Measurements from ENCODE around the gene KRT2. TPM values are rescaled to one million over a fixed set of nuclear protein-coding genes. Genes with fewer than 3 reads are reported as not detected.

The KRT2 gene
- total RNA-seq, 1 experiment from 2014 or later: not detected

- H3K27ac Mint-ChIP-seq (ENCODE audit: unreplicated experiment): no peak overlapping the region
- H3K4me1 Mint-ChIP-seq (ENCODE audit: low read depth, unreplicated experiment): no peaks in the 10 kb centered on the region
- no peak overlapping the region for H3K4me3 Mint-ChIP-seq (ENCODE audit: low read depth, unreplicated experiment)
Observed at GRCh38 chr12:52614381-52615207, 37.4 kb downstream of the KRT2 start.

DNA sequence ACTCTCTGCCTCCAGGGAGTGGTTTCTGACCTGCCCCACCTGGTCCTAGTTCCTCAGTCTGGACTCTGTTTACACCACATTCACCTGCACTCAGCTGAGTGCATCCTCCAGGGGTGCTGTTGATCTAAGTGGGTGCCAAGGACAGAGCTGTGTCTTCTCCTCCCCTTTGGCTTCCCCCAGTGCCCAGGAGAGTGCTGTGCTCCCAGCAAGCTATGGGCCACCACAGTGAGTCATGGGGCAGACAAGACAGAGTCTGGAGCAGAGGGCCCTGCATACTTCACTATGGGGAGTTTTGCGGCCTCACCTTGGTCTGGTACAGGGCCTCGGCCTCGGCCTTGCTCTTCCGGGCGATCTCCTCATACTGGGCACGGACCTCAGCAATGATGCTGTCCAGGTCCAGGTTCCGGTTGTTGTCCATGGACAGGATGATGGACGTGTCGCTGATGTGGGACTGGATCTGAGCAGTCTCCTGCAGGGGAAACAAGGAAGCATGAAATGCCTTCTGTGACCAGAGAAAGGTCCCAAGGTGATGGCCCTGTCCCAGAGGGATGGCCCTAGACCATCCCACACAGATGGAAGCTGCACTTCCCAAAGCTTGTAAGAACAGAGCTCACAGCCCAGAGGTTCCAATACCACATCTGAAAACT lies 38.5 kb downstream of the KRT2 start:
- CTCF ChIA-PET: no interaction called here
- no peak for TF ChIP-seq CTCF (IDR thresholded peaks at IDR 0.05; ENCODE audit: unreplicated experiment)
- H3K27me3 Mint-ChIP-seq (ENCODE audit: unreplicated experiment): peaks cover 100% of the 10 kb centered on the region
- no peaks in the 10 kb centered on the region for H3K9me3 Mint-ChIP-seq (ENCODE audit: low read depth, unreplicated experiment)
- no peaks in the 10 kb centered on the region for H3K4me1 Mint-ChIP-seq (ENCODE audit: low read depth, unreplicated experiment)
- no peak for DNase-seq
- BruUV-seq (replicated peaks): no TSS peak
- no peak overlapping the region for H3K27ac Mint-ChIP-seq (ENCODE audit: unreplicated experiment)
- no peak overlapping the region for H3K4me3 Mint-ChIP-seq (ENCODE audit: low read depth, unreplicated experiment)
- H3K36me3 Mint-ChIP-seq (ENCODE audit: insufficient read depth, unreplicated experiment): no peaks in the 10 kb centered on the region
- intact Hi-C loops (cut with micrococcal nuclease; ENCODE audit: unreplicated experiment): no loop called here

More at GRCh38 chr12:52614381-52615207, 37.4 kb downstream of the KRT2 start:
- BruUV-seq (replicated peaks): no TSS peak
- Mint-ChIP-seq H3K36me3 (ENCODE audit: insufficient read depth, unreplicated experiment) (no peaks in the 10 kb centered on the region), H3K9me3 (ENCODE audit: low read depth, unreplicated experiment) (no peaks in the 10 kb centered on the region), H3K27me3 (ENCODE audit: unreplicated experiment) (peaks cover 100% of the 10 kb centered on the region)
- no peak for DNase-seq
- CTCF ChIA-PET: no interaction called here
- TF ChIP-seq CTCF (IDR thresholded peaks at IDR 0.05; ENCODE audit: unreplicated experiment): no peak
- intact Hi-C loops (cut with micrococcal nuclease; ENCODE audit: unreplicated experiment): no loop called here

DNA sequence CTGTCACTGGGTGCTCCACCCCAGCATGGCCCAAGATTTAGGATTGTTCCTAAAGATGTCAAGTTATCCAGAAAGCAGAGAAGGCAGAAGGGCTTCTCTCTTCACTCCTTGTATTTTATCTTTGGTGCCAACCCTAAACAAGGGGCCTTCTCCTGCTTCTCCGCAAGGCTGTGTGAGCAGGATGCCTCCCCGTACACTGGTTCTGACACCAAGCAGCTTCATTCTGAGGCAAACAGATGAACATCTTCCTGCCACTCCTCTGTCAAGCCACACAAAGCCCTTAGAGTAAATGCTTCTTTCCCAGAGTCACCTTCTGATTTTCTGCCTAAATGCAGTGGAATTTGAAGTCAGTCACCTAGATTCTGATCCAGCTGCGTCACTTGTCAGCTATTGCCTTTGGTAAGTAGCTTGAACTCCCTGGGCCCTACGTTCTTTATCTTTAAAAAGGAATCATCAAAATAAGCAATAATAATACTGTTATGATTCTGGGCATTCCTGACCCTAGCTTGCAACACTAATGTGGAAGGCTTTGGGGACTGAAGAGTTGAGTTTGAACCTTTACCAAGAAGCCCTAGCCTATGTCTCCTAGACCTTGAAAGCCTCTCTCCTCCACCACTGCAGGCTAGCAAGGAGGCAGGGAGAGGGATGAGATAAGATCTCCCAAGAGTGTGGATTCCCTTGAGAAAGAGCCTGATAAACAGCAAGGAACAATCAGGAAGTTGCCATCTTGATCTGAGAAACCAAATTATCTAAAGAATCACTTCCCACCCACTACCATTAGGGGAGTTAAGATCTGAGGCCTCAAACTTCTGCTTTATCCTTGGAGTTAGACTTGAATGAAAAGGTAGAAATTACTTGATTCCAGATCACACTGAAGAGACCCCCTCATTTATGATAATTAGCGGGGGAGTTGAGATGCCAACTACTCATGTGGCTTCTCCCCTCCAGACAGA lies 39.3 kb downstream of the KRT2 start:
- Mint-ChIP-seq H3K36me3 (ENCODE audit: insufficient read depth, unreplicated experiment) (no peaks in the 10 kb centered on the region), H3K27me3 (ENCODE audit: unreplicated experiment) (peaks cover 100% of the 10 kb centered on the region), H3K4me3 (ENCODE audit: low read depth, unreplicated experiment) (no peak overlapping the region), H3K27ac (ENCODE audit: unreplicated experiment) (no peak overlapping the region), H3K9me3 (ENCODE audit: low read depth, unreplicated experiment) (no peaks in the 10 kb centered on the region), H3K4me1 (ENCODE audit: low read depth, unreplicated experiment) (no peaks in the 10 kb centered on the region)
- no peak for DNase-seq
- no TSS peak for BruUV-seq (replicated peaks)
- CTCF ChIA-PET: no interaction called here
- no peak for TF ChIP-seq CTCF (IDR thresholded peaks at IDR 0.05; ENCODE audit: unreplicated experiment)
- intact Hi-C loops (cut with micrococcal nuclease; ENCODE audit: unreplicated experiment): no loop called here

DNA sequence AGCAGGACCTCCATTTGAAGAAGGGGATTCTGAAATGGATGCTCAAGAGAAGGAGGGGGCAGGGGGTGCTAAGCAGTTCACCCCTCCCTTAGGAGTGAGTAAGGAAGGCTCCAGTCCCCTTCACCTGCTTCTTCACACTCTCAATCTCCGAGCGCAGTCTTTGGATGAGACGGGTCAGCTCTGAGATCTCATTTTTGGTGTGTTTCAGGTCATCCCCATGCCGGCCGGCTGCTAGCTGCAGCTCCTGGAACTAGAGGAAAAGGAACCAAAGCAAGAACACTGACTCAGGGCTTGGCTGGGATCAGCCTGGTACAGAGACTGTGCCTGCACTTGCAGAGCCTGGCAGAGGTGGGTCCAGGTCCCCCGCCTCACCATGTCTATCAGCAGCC lies 40.9 kb downstream of the KRT2 start:
- Mint-ChIP-seq H3K27me3 (ENCODE audit: unreplicated experiment) (peaks cover 100% of the 10 kb centered on the region), H3K36me3 (ENCODE audit: insufficient read depth, unreplicated experiment) (no peaks in the 10 kb centered on the region)
- BruUV-seq (replicated peaks): no TSS peak

More for the DNA sequence above, 40.9 kb downstream of the KRT2 start:
- Mint-ChIP-seq H3K27ac (ENCODE audit: unreplicated experiment) (no peak overlapping the region), H3K9me3 (ENCODE audit: low read depth, unreplicated experiment) (no peaks in the 10 kb centered on the region), H3K4me1 (ENCODE audit: low read depth, unreplicated experiment) (no peaks in the 10 kb centered on the region), H3K4me3 (ENCODE audit: low read depth, unreplicated experiment) (no peak overlapping the region)
- intact Hi-C loops (cut with micrococcal nuclease; ENCODE audit: unreplicated experiment): no loop called here
- no peak for DNase-seq
- CTCF ChIA-PET: no interaction called here
- TF ChIP-seq CTCF (IDR thresholded peaks at IDR 0.05; ENCODE audit: unreplicated experiment): no peak
